ENCODE data around the gene PLPPR1. TPM values are rescaled to one million over a fixed set of nuclear protein-coding genes. Genes with fewer than 3 reads are reported as not detected.
"Not testable (repeated sequence)": the region's sequence is repeated elsewhere in the genome, so short reads cannot be mapped to it uniquely, and the experiment has no call there.

Gene PLPPR1
- total RNA-seq, 1 donor from 2014 or later, result not detected

DNA sequence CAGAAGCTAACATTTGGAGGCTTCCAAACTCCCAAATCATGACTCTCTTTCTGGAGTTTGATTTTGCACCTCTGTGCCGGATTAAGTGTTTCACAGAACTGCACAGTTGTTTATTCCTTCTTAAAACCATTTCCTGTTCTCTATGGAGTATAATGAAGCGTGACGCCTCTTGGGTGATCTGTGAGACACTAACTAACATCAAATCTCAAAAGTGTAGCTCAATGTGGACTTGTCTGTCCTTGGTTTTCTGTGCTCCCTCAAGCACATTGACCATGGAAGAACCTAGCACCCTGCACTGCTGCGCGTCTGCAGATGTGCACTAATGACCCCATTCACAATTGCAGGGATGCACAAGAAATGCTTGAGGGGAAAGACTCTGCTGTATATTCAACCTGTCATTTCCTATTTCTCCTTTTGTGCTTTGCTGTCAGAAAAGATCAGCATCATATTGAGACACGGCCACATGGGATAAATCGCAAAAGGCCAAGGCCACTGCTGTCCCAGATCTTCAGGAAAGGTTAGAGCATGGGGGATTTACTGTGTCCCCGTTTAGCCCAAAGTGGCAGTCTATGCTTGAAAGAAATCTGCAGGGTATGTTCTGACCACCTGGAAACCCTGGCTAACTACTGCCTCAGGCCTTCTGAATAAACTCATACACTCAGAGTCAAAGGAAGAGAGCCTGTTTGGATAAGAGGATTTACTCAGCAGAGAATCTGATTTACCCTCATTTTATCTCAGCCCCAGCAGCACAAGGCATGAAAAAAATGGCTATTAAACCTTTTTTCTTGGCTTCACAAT lies 246.6 kb downstream of the PLPPR1 start:
- no peaks in the 10 kb centered on the region for H3K27me3 ChIP-seq
- DNase-seq (ENCODE audit: low spot score in 2 of 2), result no peak
- no peaks in the 10 kb centered on the region for H3K4me1 ChIP-seq
- H3K27ac ChIP-seq, result no peak overlapping the region
- H3K36me3 ChIP-seq, result no peaks in the 10 kb centered on the region
- intact Hi-C loops (cut with DNase I), result no loop called here
- no peak overlapping the region for H3K4me3 ChIP-seq
- no peaks in the 10 kb centered on the region for H3K9me3 ChIP-seq
- TF ChIP-seq, protein P1, sequence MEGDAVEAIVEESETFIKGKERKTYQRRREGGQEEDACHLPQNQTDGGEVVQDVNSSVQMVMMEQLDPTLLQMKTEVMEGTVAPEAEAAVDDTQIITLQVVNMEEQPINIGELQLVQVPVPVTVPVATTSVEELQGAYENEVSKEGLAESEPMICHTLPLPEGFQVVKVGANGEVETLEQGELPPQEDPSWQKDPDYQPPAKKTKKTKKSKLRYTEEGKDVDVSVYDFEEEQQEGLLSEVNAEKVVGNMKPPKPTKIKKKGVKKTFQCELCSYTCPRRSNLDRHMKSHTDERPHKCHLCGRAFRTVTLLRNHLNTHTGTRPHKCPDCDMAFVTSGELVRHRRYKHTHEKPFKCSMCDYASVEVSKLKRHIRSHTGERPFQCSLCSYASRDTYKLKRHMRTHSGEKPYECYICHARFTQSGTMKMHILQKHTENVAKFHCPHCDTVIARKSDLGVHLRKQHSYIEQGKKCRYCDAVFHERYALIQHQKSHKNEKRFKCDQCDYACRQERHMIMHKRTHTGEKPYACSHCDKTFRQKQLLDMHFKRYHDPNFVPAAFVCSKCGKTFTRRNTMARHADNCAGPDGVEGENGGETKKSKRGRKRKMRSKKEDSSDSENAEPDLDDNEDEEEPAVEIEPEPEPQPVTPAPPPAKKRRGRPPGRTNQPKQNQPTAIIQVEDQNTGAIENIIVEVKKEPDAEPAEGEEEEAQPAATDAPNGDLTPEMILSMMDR (IDR thresholded peaks at IDR 0.05), result no peak

DNA sequence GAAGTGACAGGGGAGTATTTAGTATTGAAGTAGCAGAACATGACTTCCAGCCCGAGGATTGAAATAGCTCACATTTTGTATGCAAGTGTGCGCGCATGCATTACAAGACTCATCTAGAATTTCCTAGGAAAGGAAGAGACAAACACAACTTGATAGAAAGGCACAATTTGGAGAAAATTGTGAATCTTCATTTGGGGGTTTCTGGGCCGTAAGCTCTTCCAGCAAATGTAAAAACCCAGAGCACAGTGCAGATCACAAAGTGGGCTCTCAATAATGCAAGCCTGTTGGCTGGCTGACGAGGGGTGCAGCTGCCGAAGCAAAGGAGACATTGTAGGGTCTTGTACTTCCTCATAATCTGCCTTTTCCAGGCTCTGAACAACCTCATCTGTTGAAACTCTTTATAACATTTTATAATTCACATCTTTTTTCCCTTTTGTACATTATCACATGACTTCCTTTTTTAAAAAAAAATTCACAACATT lies 247.3 kb downstream of the PLPPR1 start:
- no peaks in the 10 kb centered on the region for H3K36me3 ChIP-seq
- no peaks in the 10 kb centered on the region for H3K27me3 ChIP-seq
- TF ChIP-seq, protein P1 (IDR thresholded peaks at IDR 0.05), result no peak
- H3K9me3 ChIP-seq, result no peaks in the 10 kb centered on the region
- intact Hi-C loops (cut with DNase I), result no loop called here
- H3K27ac ChIP-seq, result no peak overlapping the region
- no peaks in the 10 kb centered on the region for H3K4me1 ChIP-seq
- DNase-seq (ENCODE audit: low spot score in 2 of 2), result no peak
- no peak overlapping the region for H3K4me3 ChIP-seq

DNA sequence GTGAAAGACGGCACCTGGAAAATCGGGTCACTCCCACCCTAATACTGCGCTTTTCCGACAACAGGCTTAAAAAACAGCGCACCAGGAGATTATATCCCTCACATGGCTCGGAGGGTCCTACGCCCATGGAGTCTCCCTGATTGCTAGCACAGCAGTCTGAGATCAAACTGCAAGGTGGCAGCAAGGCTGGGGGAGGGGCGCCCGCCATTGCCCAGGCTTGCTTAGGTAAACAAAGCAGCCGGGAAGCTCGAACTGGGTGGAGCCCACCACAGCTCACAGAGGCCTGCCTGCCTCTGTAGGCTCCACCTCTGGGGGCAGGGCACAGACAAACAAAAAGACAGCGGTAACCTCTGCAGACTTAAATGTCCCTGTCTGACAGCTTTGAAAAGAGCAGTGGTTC lies 262.5 kb downstream of the PLPPR1 start:
- H3K27ac ChIP-seq; DNase-seq (ENCODE audit: low spot score in 2 of 2); intact Hi-C loops (cut with DNase I); H3K4me1 ChIP-seq; H3K36me3 ChIP-seq; H3K4me3 ChIP-seq; H3K9me3 ChIP-seq; H3K27me3 ChIP-seq: not testable (repeated sequence)

DNA sequence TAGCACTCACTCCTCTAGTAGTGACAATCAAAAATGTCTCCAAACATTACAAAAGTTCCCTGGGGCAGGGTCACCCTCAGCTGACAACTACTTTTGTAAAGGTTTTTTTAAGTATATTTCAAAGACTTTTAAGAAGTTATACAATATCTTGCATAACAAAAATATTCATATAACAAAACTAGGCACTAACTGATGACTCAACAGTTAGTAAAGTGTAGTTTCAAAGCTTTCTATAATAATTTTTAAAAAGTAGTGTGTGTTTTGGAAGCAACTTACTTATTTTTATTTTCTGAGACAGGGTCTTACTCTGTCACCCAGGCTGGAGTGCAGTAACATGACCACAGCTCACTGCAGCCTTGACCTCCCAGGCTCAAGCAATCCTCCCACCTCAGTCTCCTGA lies 271.4 kb downstream of the PLPPR1 start:
- intact Hi-C loops (cut with DNase I), result no loop called here
- DNase-seq (ENCODE audit: low spot score in 2 of 2), result no peak
- H3K27ac ChIP-seq, result no peak overlapping the region
- no peak overlapping the region for H3K4me3 ChIP-seq
- no peaks in the 10 kb centered on the region for H3K9me3 ChIP-seq
- H3K36me3 ChIP-seq, result no peaks in the 10 kb centered on the region
- TF ChIP-seq, protein P1 (IDR thresholded peaks at IDR 0.05), result no peak
- no peaks in the 10 kb centered on the region for H3K4me1 ChIP-seq
- H3K27me3 ChIP-seq, result no peaks in the 10 kb centered on the region

DNA sequence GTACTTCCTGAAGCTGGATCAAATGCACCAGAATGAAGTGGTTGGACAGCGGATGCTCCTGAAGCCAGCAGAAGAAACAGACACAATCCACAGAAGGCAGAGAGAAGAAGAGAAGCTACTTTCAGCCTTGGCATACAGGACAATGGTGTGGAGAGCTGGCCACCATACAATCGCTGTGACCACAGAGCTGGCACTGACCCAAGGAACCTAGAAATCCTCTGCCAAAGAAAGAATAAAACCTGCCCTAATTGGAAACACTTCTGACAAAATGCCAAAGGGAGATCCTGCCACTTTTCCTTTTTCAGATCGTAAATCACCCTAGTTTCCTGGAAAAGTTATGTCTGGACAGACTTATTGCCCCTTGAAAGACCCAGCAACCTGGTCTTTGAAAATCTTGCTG lies 278.5 kb downstream of the PLPPR1 start:
- intact Hi-C loops (cut with DNase I), result no loop called here
- TF ChIP-seq, protein P1 (IDR thresholded peaks at IDR 0.05), result no peak
- Histone ChIP-seq H3K36me3 (no peaks in the 10 kb centered on the region), H3K4me1 (no peaks in the 10 kb centered on the region), H3K27ac (no peak overlapping the region), H3K4me3 (no peak overlapping the region), H3K27me3 (no peaks in the 10 kb centered on the region), H3K9me3 (no peaks in the 10 kb centered on the region)
- no peak for DNase-seq (ENCODE audit: low spot score in 2 of 2)

DNA sequence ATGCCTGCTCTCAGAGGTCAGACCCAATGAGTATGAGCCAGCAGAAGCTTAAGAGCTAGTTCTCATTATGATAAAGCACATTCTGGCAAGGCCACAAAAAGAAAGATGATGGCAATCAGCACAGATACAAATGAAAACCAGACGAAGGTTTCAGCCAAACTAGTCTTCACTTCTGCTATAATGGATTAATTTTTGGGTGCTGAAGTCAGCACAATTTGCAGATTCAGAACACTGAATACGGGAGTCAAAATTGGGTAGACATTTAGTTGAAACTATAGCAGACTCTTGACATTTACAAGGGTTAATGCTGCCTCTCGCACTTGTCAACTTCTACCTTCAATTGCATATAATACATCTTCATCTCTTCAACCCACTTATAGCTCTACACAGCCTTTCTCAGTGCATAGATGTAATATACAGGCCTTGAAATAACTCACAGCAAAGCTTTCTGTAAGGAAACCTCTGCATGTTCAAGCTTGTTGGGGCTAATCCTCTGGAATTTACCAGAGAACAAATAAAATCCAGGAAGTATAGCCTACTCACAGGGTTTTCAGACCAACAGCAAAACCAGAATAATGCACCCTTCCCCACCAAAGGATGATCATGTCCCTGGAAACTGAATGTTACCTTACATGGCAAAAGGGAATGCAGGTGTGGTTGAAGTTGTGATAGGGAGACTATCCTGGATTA lies 279.1 kb downstream of the PLPPR1 start:
- TF ChIP-seq, protein P1 (IDR thresholded peaks at IDR 0.05), result no peak
- no peak overlapping the region for H3K4me3 ChIP-seq
- no peaks in the 10 kb centered on the region for H3K27me3 ChIP-seq
- no peak overlapping the region for H3K27ac ChIP-seq
- H3K36me3 ChIP-seq, result no peaks in the 10 kb centered on the region
- intact Hi-C loops (cut with DNase I), result no loop called here
- no peak for DNase-seq (ENCODE audit: low spot score in 2 of 2)
- H3K9me3 ChIP-seq, result no peaks in the 10 kb centered on the region
- H3K4me1 ChIP-seq, result no peaks in the 10 kb centered on the region
